K562 (cell line): Measurements from ENCODE around the gene FFAR1. TPM values are rescaled to one million over a fixed set of nuclear protein-coding genes. Genes with fewer than 3 reads are reported as not detected.

Experiments
- ATAC-seq: fragments of 200-7000 bp; cut with Tn5 transposase; 3 replicates; pipeline ENCODE4 v1.9.1; 2020; ENCODE audit warnings: moderate library complexity
- BruUV-seq: library from RNA; stranded (reverse); fragments of 400-500 nt; replicated peaks from 2 replicates; lab custom pipeline; 2021; lab: Mats Ljungman, UMichigan
- CTCF ChIA-PET: fragments of 300-600 bp; formaldehyde crosslinking; extraction: SDS; loops from one replicate; lab custom pipeline; 2021; ENCODE audit warnings: low intra/inter-chr PET ratio; lab: Yijun Ruan, JAX
- POLR2A ChIA-PET: fragments of 300-600, 350-650 bp; sonication (Branson Sonifier 250); formaldehyde crosslinking; extraction: SDS; loops from one replicate; lab custom pipeline; 2021; ENCODE audit warnings: antibody characterized with exemption, inconsistent platforms; lab: Yijun Ruan, JAX
- DNase-seq, 4 experiments: peaks; one replicate each; pipeline versions ENCODE4 v3.0.0 to v3.0.0-alpha.2; 2011 to 2018; ENCODE audit warnings: low spot score in 3 of 4, mixed read lengths in 3 of 4; ENCODE audit errors: extremely low read depth in 1 of 4
- FAIRE-seq: peaks from 2 replicates; lab custom pipeline; 2011; peaks lifted over from hg19 to GRCh38; lab: Jason Lieb, UNC
- H2AFZ ChIP-seq: 2 replicates; pipeline ENCODE4 v1.6.0; 2011; ENCODE audit warnings: low read depth, low read length, control low read depth, inconsistent platforms
- H3K27ac ChIP-seq: fragments of 200-600 bp; 3 replicates; pipeline ENCODE4 v1.8.0; 2011; ENCODE audit warnings: low read depth, mild to moderate bottlenecking, control low read depth, inconsistent platforms, low read length, moderate library complexity, mixed read lengths; ENCODE audit errors: extremely low read depth
- H3K27me3 ChIP-seq, 2 experiments: fragments of 300-600 bp in 1 of 2; 2 replicates in 1 of 2; 3 replicates in 1 of 2; pipeline versions ENCODE4 v1.6.0 to v1.8.0; 2011; ENCODE audit warnings: inconsistent platforms in 2 of 2, low read length in 2 of 2, mild to moderate bottlenecking in 1 of 2, mixed read lengths in 1 of 2, moderate library complexity in 1 of 2; ENCODE audit not compliant: control insufficient read depth in 2 of 2, insufficient read depth in 2 of 2
- H3K36me3 ChIP-seq: fragments of 300-600 bp; 3 replicates; pipeline ENCODE4 v1.8.0; 2011; ENCODE audit warnings: mild to moderate bottlenecking, low read length, inconsistent platforms; ENCODE audit not compliant: control insufficient read depth, insufficient read depth
- H3K4me1 ChIP-seq, 2 experiments: fragments of 200-600 bp in 1 of 2; replicated peaks in 1 of 2; 2 replicates in 1 of 2; 3 replicates in 1 of 2; pipeline versions ENCODE4 v1.5.1 to v1.8.0; 2011; ENCODE audit warnings: inconsistent platforms in 2 of 2, low read length in 2 of 2, mild to moderate bottlenecking in 1 of 2, mixed read lengths in 1 of 2, moderate library complexity in 1 of 2; ENCODE audit not compliant: control insufficient read depth in 2 of 2, insufficient read depth in 2 of 2
- H3K4me2 ChIP-seq: 2 replicates; pipeline ENCODE4 v1.6.1; 2011; ENCODE audit warnings: low read length, control low read depth, inconsistent platforms, mixed read lengths; ENCODE audit not compliant: insufficient read depth
- H3K4me3 ChIP-seq: fragments of 200-600 bp; sonication (generic), shearing (Covaris generic); 2 replicates; pipeline ENCODE4 v1.5.1; 2016; ENCODE audit warnings: control low read depth, inconsistent platforms
- H3K79me2 ChIP-seq: fragments of 200-600 bp; 3 replicates; pipeline ENCODE4 v1.8.0; 2011; ENCODE audit warnings: low read length, inconsistent platforms; ENCODE audit not compliant: control insufficient read depth, insufficient read depth
- H3K9ac ChIP-seq, 2 experiments: 2 replicates each; pipeline versions ENCODE4 v1.6.0 to v1.6.1; 2011; ENCODE audit warnings: low read depth in 2 of 2, low read length in 2 of 2, control low read depth in 1 of 2, inconsistent platforms in 1 of 2, mild to moderate bottlenecking in 1 of 2, mixed read lengths in 1 of 2; ENCODE audit not compliant: insufficient read depth in 1 of 2
- H3K9me1 ChIP-seq: one replicate; pipeline ENCODE4 v1.6.0; 2011; ENCODE audit warnings: inconsistent platforms, mild to moderate bottlenecking, low read length, moderate library complexity; ENCODE audit not compliant: control insufficient read depth, insufficient read depth
- H3K9me3 ChIP-seq: replicated peaks from 2 replicates; pipeline ENCODE4 v1.5.1; 2011; ENCODE audit warnings: low read depth, low read length, inconsistent platforms; ENCODE audit not compliant: control insufficient read depth, insufficient read depth
- H4K20me1 ChIP-seq: replicated peaks from 2 replicates; pipeline ENCODE4 v1.6.1; 2011; ENCODE audit warnings: low read length, inconsistent platforms, mixed read lengths; ENCODE audit not compliant: control insufficient read depth, insufficient read depth
- CSDE1 ChIP-seq, 2 experiments: fragments of 450-650 bp; IDR thresholded peaks; 2 replicates each; pipeline ENCODE4 v1.6.1; 2016; ENCODE audit warnings: mild to moderate bottlenecking in 1 of 2
- FOXJ3 ChIP-seq: sonication (generic); formaldehyde crosslinking; IDR thresholded peaks from 2 replicates; pipeline ENCODE4 v1.4.0; 2020; ENCODE audit warnings: mild to moderate bottlenecking, missing genetic modification reagents
- HNRNPLL ChIP-seq: fragments of 200-400 bp; formaldehyde crosslinking; IDR thresholded peaks from 2 replicates; pipeline ENCODE4 v1.6.1; 2017; ENCODE audit warnings: low read length, low read depth, mild to moderate bottlenecking; ENCODE audit not compliant: poor library complexity, severe bottlenecking
- HOXB6 ChIP-seq: fragments of 250-450 bp; sonication (Bioruptor Pico); IDR thresholded peaks from 2 replicates; pipeline ENCODE4 v1.5.1; 2022; ENCODE audit warnings: mild to moderate bottlenecking, borderline replicate concordance
- KAT2B ChIP-seq: IDR thresholded peaks from one replicate; pipeline ENCODE4 v1.6.1; 2012; ENCODE audit warnings: low read depth, mild to moderate bottlenecking, control low read depth, inconsistent platforms, low read length, moderate library complexity
- KAT8 ChIP-seq: fragments of 450-650 bp; IDR thresholded peaks from 2 replicates; pipeline ENCODE4 v1.6.1; 2016; ENCODE audit warnings: low read depth, mild to moderate bottlenecking
- MYNN ChIP-seq, 2 experiments: sonication (generic); formaldehyde crosslinking in 1 of 2; IDR thresholded peaks; 2 replicates each; pipeline versions ENCODE4 v1.5.0 to v1.6.1; 2016 to 2020; ENCODE audit warnings: antibody characterized with exemption in 1 of 2, missing genetic modification reagents in 1 of 2
- NCOA1 ChIP-seq: fragments of 450-650 bp; IDR thresholded peaks from 2 replicates; pipeline ENCODE4 v1.6.1; 2016; ENCODE audit warnings: low read depth
- NKRF ChIP-seq: fragments of 450-650 bp; IDR thresholded peaks from 2 replicates; pipeline ENCODE4 v1.6.1; 2016; ENCODE audit warnings: borderline replicate concordance
- POLR2A ChIP-seq: fragments of 450-650 bp; conservative IDR thresholded peaks from 2 replicates; pipeline ENCODE4 v1.6.1; 2016
- POLR2B ChIP-seq: fragments of 450-650 bp; IDR thresholded peaks from 2 replicates; pipeline ENCODE4 v1.6.1; 2018; ENCODE audit warnings: low read depth; ENCODE audit not compliant: partially characterized antibody
- POU5F1 ChIP-seq: fragments of 150-350 bp; IDR thresholded peaks from 2 replicates; pipeline ENCODE4 v1.6.1; 2014; ENCODE audit warnings: borderline replicate concordance, low read length, low read depth, mild to moderate bottlenecking; ENCODE audit not compliant: partially characterized antibody
- XRCC3 ChIP-seq: fragments of 450-650 bp; IDR thresholded peaks from 2 replicates; pipeline ENCODE4 v1.6.1; 2017; ENCODE audit warnings: mild to moderate bottlenecking, moderate library complexity
- ZNF436 ChIP-seq: fragments of 250-450, 450-650 bp; sonication (Bioruptor Pico); formaldehyde crosslinking; IDR thresholded peaks from 2 replicates; pipeline ENCODE4 v1.7.0; 2020; ENCODE audit warnings: mild to moderate bottlenecking
- ZNF699 ChIP-seq: fragments of 250-450 bp; sonication (Bioruptor Pico); IDR thresholded peaks from 2 replicates; pipeline ENCODE4 v1.8.0; 2021; ENCODE audit warnings: mild to moderate bottlenecking, moderate library complexity; ENCODE audit not compliant: insufficient replicate concordance
- WGBS: fragments of 100-300 bp; shearing (Covaris generic); methylation state at CpG from one replicate; pipeline ENCODE4 v1.1.6; 2016; ENCODE audit warnings: low coverage, mixed read lengths; ENCODE audit not compliant: insufficient coverage; ENCODE audit errors: missing lambda C conversion rate; 5-methylcytosine and 5-hydroxymethylcytosine counted together
- in situ Hi-C: fragments of 300-500 bp; cut with MboI; formaldehyde crosslinking; loops from 4 replicates; pipeline ENCODE4 v1.15.0; 2018; ENCODE audit warnings: inconsistent platforms, mixed read lengths
- intact Hi-C: fragments of 100-400 bp; cut with micrococcal nuclease; formaldehyde crosslinking; loops from 2 replicates; pipeline ENCODE4 v1.14.2; 2022
- polyA plus RNA-seq, 8 experiments: library from polyadenylated mRNA; depleted of rRNA in 4 of 8; stranded (reverse) in 5 of 8; unstranded in 3 of 8; fragments of >200 nt; fragmentation: Nextera tagmentation in 2 of 8; fragmentation: Illumina TruSeq in 1 of 8; extraction: Ambion mirVana in 2 of 8; extraction: Trizol in 1 of 8; gene quantifications; 2 replicates each; pipeline versions ENCODE4 v1.2.1 to v1.2.3, GENCODE V29; 2011 to 2014; ENCODE audit warnings: inconsistent platforms in 1 of 8, missing spikeins in 1 of 8
- total RNA-seq, 7 experiments: library from RNA; depleted of rRNA in 6 of 7; stranded (reverse); fragments of >200 nt in 6 of 7; fragmentation: Illumina TruSeq in 2 of 7; extraction: Trizol in 2 of 7; gene quantifications; 2 replicates each; pipeline versions ENCODE4 v1.2.1 to v1.2.3, GENCODE V29; 2011 to 2021; ENCODE audit warnings: low replicate concordance in 1 of 7

FFAR1 gene
- total and polyA plus RNA-seq, 9 of the 15 experiments (the other 6 are each of a cell fraction or from before 2014, with no cell fraction given) = not detected

DNA sequence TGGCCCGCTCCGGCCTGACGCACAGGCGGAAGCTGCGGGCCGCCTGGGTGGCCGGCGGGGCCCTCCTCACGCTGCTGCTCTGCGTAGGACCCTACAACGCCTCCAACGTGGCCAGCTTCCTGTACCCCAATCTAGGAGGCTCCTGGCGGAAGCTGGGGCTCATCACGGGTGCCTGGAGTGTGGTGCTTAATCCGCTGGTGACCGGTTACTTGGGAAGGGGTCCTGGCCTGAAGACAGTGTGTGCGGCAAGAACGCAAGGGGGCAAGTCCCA lies 4.4 kb downstream of the FFAR1 start:
- Histone ChIP-seq H3K4me3 (no peak overlapping the region), H3K27me3 (peaks cover 3 to 7% of the 10 kb centered on the region in 2 experiments; a peak in 3 of 5 replicates), H3K9me1 (no peaks in the 10 kb centered on the region), H3K4me2 (no peak overlapping the region), H3K79me2 (no peaks in the 10 kb centered on the region), H2AFZ (no peak overlapping the region), H3K9me3 (no peaks in the 10 kb centered on the region), H3K9ac (peak overlapping the region in 1 of 2 experiments; percentile 37; a peak in 2 of 4 replicates), H3K4me1 (peaks cover 9 to 29% of the 10 kb centered on the region in 2 experiments; a peak in 4 of 5 replicates), H3K36me3 (no peaks in the 10 kb centered on the region), H3K27ac (no peak overlapping the region), H4K20me1 (no peaks in the 10 kb centered on the region)
- WGBS = 53% methylated on average over 18 of the region's 18 CpGs
- BruUV-seq = no TSS peak
- FAIRE-seq (no peak), ATAC-seq (no peak), DNase-seq (no peak)
- ChIA-PET CTCF (interaction anchor here (0.6 to 2.7 kb wide), 7 partner anchors 45 to 364 kb away, joined by 3 to 34 read pairs (median 3); no protein-coding TSS in a partner anchor), POLR2A (interaction anchor here (0.9 to 1.0 kb wide), 2 partner anchors 50 to 136 kb away, joined by 4 read pairs; no protein-coding TSS in a partner anchor)
- TF ChIP-seq POU5F1 = no peak
- TF ChIP-seq HNRNPLL = no peak
- no peak for TF ChIP-seq HOXB6 (CRISPR knock-in tag)
- no peak for TF ChIP-seq ZNF436
- TF ChIP-seq MYNN (IDR thresholded peaks at IDR 0.05) = no peak
- TF ChIP-seq MYNN (CRISPR knock-in tag; IDR thresholded peaks at IDR 0.05) = no peak
- no peak for TF ChIP-seq CSDE1 (IDR thresholded peaks at IDR 0.05)
- no peak for TF ChIP-seq NCOA1
- no peak for TF ChIP-seq POLR2A
- no peak for TF ChIP-seq POLR2B
- TF ChIP-seq KAT8 = no peak
- TF ChIP-seq ZNF699 (CRISPR knock-in tag) = no peak
- no peak for TF ChIP-seq FOXJ3 (CRISPR knock-in tag)
- no peak for TF ChIP-seq KAT2B
- no peak for TF ChIP-seq NKRF
- TF ChIP-seq XRCC3 = no peak
- intact Hi-C loops (loop anchor here (1.0 kb wide), 2 partner anchors 116 to 143 kb away; no protein-coding TSS in a partner anchor), in situ Hi-C loops (no loop called here)
